Neural cell (in vitro differentiated cells): Measurements from ENCODE around the gene FUNDC1. TPM values are rescaled to one million over a fixed set of nuclear protein-coding genes. Genes with fewer than 3 reads are reported as not detected.

Experiments
- H2AFZ ChIP-seq: fragments of 200-600, 300-800 bp; sonication (generic), shearing (Covaris generic); 2 replicates; pipeline ENCODE4 v1.6.0; 2014; ENCODE audit warnings: low read depth, mild to moderate bottlenecking, antibody characterized with exemption, low read length, moderate library complexity
- H3F3A ChIP-seq: fragments of 200-600 bp; shearing (Covaris generic); 2 replicates; pipeline ENCODE4 v1.6.1; 2016; ENCODE audit warnings: mild to moderate bottlenecking, moderate library complexity, mixed read lengths, antibody characterized with exemption, low read length; ENCODE audit not compliant: insufficient read depth, poor library complexity, severe bottlenecking
- H3K27ac ChIP-seq: fragments of 200-600, 300-800 bp; sonication (generic), shearing (Covaris generic); 2 replicates; pipeline ENCODE4 v1.5.1; 2014; ENCODE audit warnings: mild to moderate bottlenecking, low read length, moderate library complexity
- H3K27me3 ChIP-seq: fragments of 300-800, 200-600 bp; sonication (generic), shearing (Covaris generic); 2 replicates; pipeline ENCODE4 v1.6.0; 2014; ENCODE audit warnings: mild to moderate bottlenecking, low read depth, low read length, moderate library complexity; ENCODE audit not compliant: insufficient read depth
- H3K36me3 ChIP-seq: fragments of 300-800, 200-600 bp; sonication (generic), shearing (Covaris generic); 2 replicates; pipeline ENCODE4 v1.5.1; 2014; ENCODE audit warnings: mild to moderate bottlenecking, antibody characterized with exemption, low read length, moderate library complexity; ENCODE audit not compliant: insufficient read depth
- H3K4me2 ChIP-seq: fragments of 300-800, 200-600 bp; sonication (generic), shearing (Covaris generic); 2 replicates; pipeline ENCODE4 v1.6.0; 2014; ENCODE audit warnings: mild to moderate bottlenecking, low read length
- H3K4me3 ChIP-seq: fragments of 300-800, 200-600 bp; sonication (generic), shearing (Covaris generic); 2 replicates; pipeline ENCODE4 v1.5.1; 2014; ENCODE audit warnings: mild to moderate bottlenecking, low read length, moderate library complexity
- H3K79me2 ChIP-seq: fragments of 200-600 bp; shearing (Covaris generic); replicated peaks from 2 replicates; pipeline ENCODE4 v1.6.0; 2014; ENCODE audit warnings: mild to moderate bottlenecking, low read length, moderate library complexity; ENCODE audit not compliant: insufficient read depth
- H3K9ac ChIP-seq: fragments of 300-800, 200-600 bp; sonication (generic), shearing (Covaris generic); 2 replicates; pipeline ENCODE4 v1.6.1; 2016; ENCODE audit warnings: mild to moderate bottlenecking, low read length, mixed read lengths
- H3K9me2 ChIP-seq: fragments of 200-600 bp; shearing (Covaris generic); 2 replicates; pipeline ENCODE4 v1.6.1; 2016; ENCODE audit warnings: mild to moderate bottlenecking, low read length, mixed read lengths; ENCODE audit not compliant: insufficient read depth
- H3K9me3 ChIP-seq: fragments of 200-600, 300-800 bp; sonication (generic), shearing (Covaris generic); 2 replicates; pipeline ENCODE4 v1.6.1; 2016; ENCODE audit warnings: mild to moderate bottlenecking, mixed run types, low read length, moderate library complexity, mixed read lengths
- H4K20me1 ChIP-seq: fragments of 200-600 bp; shearing (Covaris generic); 2 replicates; pipeline ENCODE4 v1.6.1; 2016; ENCODE audit warnings: mild to moderate bottlenecking, mixed run types; ENCODE audit not compliant: insufficient read depth
- EZH2 ChIP-seq: fragments of 200-600, 300-800 bp; shearing (Covaris generic), sonication (generic); IDR thresholded peaks from 2 replicates; pipeline ENCODE4 v1.6.1; 2014; ENCODE audit warnings: antibody characterized with exemption, low read length, borderline replicate concordance, mild to moderate bottlenecking; ENCODE audit not compliant: insufficient read depth, poor library complexity, severe bottlenecking
- MXI1 ChIP-seq: fragments of 450-650 bp; conservative IDR thresholded peaks from 2 replicates; pipeline ENCODE4 v1.6.1; 2014; ENCODE audit warnings: antibody characterized with exemption, mild to moderate bottlenecking; ENCODE audit not compliant: poor library complexity, severe bottlenecking
- POLR2AphosphoS5 ChIP-seq: IDR thresholded peaks from 2 replicates; pipeline ENCODE4 v1.6.1; 2012
- RAD21 ChIP-seq: fragments of 450-650 bp; conservative IDR thresholded peaks from 2 replicates; pipeline ENCODE4 v1.6.1; 2014; ENCODE audit warnings: antibody characterized with exemption, mild to moderate bottlenecking, moderate library complexity
- SMC3 ChIP-seq: fragments of 450-650 bp; conservative IDR thresholded peaks from 2 replicates; pipeline ENCODE4 v1.6.1; 2014; ENCODE audit warnings: antibody characterized with exemption, mild to moderate bottlenecking, moderate library complexity; ENCODE audit not compliant: poor library complexity
- TAF1 ChIP-seq: IDR thresholded peaks from 2 replicates; pipeline ENCODE4 v1.6.1; 2012; ENCODE audit warnings: low read depth
- polyA plus RNA-seq: library from polyadenylated mRNA; depleted of rRNA; stranded (reverse); fragments of >200 nt; gene quantifications from 2 replicates; pipeline ENCODE4 v1.2.3, GENCODE V29; 2014
- TF ChIP-seq, protein P1 (sequence below): IDR thresholded peaks from 2 replicates; pipeline ENCODE4 v1.6.1; 2012; ENCODE audit warnings: borderline replicate concordance

FUNDC1 gene
- polyA plus RNA-seq, 1 donor from 2014 or later = 29.9 TPM

DNA sequence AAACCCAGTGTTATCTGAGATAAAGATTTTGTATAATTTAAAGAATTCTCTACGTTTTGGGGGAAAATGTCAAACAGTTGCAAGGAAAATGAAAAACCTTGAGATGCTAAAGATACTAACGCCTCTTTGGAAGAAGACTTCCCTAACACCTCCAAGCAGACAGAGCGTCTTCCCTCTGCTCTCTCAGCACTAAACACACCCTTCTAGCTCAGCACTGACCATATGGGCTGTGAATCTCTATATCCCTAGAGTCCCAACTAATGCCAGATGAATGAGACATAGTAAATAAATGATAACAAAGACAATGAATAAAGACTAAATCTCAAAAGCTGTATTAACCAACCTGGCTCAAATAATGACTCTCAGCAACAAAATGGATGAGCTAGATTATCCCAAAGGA, 13.3 kb downstream of the FUNDC1 start:
- Histone ChIP-seq H3K9me3 (no peaks in the 10 kb centered on the region), H3K9ac (no peak overlapping the region), H4K20me1 (no peaks in the 10 kb centered on the region), H3K79me2 (no peaks in the 10 kb centered on the region), H3K27me3 (no peaks in the 10 kb centered on the region), H3K9me2 (no peaks in the 10 kb centered on the region), H3F3A (no peaks in the 10 kb centered on the region), H3K27ac (no peak overlapping the region), H3K4me3 (no peak overlapping the region), H3K4me2 (no peak overlapping the region), H3K36me3 (no peaks in the 10 kb centered on the region), H2AFZ (no peak overlapping the region)
- TF ChIP-seq POLR2AphosphoS5 = no peak

DNA sequence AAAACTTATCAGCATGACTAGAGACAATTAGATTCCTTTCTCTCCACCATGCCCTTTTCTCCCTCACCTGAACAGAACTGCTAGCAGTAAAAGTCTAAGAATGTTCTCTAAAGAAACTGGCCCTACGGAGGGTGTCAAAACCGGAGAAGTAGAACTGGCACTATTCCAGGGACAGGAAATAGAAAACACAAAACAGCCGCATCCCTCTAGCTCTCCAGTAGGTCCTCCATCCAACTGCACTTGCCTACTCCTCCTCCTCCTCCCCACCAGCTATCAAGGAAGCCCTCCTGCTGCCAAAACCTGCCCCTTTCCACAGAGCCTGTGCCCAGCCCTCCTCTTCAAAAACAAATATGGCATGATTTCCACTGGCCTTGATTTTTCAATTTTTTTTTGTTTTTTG, 28.4 kb downstream of the FUNDC1 start:
- Histone ChIP-seq H4K20me1 (no peaks in the 10 kb centered on the region), H3F3A (no peaks in the 10 kb centered on the region), H2AFZ (no peak overlapping the region), H3K4me2 (no peak overlapping the region), H3K27ac (no peak overlapping the region), H3K9ac (no peak overlapping the region), H3K9me3 (no peaks in the 10 kb centered on the region), H3K36me3 (no peaks in the 10 kb centered on the region), H3K4me3 (no peak overlapping the region), H3K9me2 (no peaks in the 10 kb centered on the region), H3K27me3 (no peaks in the 10 kb centered on the region), H3K79me2 (no peaks in the 10 kb centered on the region)
- TF ChIP-seq, protein P1, sequence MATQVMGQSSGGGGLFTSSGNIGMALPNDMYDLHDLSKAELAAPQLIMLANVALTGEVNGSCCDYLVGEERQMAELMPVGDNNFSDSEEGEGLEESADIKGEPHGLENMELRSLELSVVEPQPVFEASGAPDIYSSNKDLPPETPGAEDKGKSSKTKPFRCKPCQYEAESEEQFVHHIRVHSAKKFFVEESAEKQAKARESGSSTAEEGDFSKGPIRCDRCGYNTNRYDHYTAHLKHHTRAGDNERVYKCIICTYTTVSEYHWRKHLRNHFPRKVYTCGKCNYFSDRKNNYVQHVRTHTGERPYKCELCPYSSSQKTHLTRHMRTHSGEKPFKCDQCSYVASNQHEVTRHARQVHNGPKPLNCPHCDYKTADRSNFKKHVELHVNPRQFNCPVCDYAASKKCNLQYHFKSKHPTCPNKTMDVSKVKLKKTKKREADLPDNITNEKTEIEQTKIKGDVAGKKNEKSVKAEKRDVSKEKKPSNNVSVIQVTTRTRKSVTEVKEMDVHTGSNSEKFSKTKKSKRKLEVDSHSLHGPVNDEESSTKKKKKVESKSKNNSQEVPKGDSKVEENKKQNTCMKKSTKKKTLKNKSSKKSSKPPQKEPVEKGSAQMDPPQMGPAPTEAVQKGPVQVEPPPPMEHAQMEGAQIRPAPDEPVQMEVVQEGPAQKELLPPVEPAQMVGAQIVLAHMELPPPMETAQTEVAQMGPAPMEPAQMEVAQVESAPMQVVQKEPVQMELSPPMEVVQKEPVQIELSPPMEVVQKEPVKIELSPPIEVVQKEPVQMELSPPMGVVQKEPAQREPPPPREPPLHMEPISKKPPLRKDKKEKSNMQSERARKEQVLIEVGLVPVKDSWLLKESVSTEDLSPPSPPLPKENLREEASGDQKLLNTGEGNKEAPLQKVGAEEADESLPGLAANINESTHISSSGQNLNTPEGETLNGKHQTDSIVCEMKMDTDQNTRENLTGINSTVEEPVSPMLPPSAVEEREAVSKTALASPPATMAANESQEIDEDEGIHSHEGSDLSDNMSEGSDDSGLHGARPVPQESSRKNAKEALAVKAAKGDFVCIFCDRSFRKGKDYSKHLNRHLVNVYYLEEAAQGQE = no peak
- no peak for TF ChIP-seq TAF1

DNA sequence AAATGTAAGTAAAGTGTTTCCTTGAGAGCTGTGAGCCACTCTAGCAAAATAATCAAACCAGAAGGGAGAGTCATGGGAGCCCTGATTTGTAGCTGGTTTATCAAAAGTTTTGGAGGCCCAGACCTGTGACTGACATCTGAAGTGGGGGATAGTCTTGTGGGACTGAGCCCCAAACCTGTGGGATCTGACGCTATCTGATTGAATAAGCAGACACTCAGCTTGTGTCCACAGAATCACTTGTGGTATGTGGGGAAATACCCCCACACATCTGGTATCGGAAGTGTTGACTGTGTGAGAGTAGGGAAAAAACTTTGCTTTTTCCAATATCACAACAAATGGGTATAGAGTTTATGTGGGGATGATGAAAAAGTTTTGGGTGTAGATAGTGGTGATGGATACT, 35.4 kb downstream of the FUNDC1 start:
- no peaks in the 10 kb centered on the region for H3K9me2 ChIP-seq
- H3K27me3 ChIP-seq = no peaks in the 10 kb centered on the region
- H3K4me3 ChIP-seq = no peak overlapping the region
- H4K20me1 ChIP-seq = no peaks in the 10 kb centered on the region
- no peaks in the 10 kb centered on the region for H3K79me2 ChIP-seq
- no peak overlapping the region for H2AFZ ChIP-seq
- TF ChIP-seq EZH2 (no peak), RAD21 (no peak), MXI1 (no peak), SMC3 (no peak)
- TF ChIP-seq, protein P1 = no peak
- H3K27ac ChIP-seq = no peak overlapping the region
- no peak overlapping the region for H3K9ac ChIP-seq
- H3F3A ChIP-seq = no peaks in the 10 kb centered on the region
- H3K36me3 ChIP-seq = no peaks in the 10 kb centered on the region
- no peaks in the 10 kb centered on the region for H3K9me3 ChIP-seq
- H3K4me2 ChIP-seq = no peak overlapping the region
